Epithelial cell of esophagus (primary cell): ENCODE data around the gene ANKFY1.
"Not testable (repeated sequence)": the region's sequence is repeated elsewhere in the genome, so short reads cannot be mapped to it uniquely, and the experiment has no call there.

Experiments
- DNase-seq: peaks from one replicate; pipeline ENCODE4 v3.0.0; 2010; ENCODE audit warnings: low read depth
- H3K4me3 ChIP-seq: 2 replicates; pipeline ENCODE4 v1.5.1; 2011; ENCODE audit warnings: mild to moderate bottlenecking, low read length, control low read depth
- TF ChIP-seq, protein P1 (sequence below): IDR thresholded peaks from 2 replicates; pipeline ENCODE4 v1.5.1; 2011; ENCODE audit warnings: low read depth, mild to moderate bottlenecking, low read length, control low read depth, inconsistent platforms; ENCODE audit not compliant: insufficient read depth; ENCODE audit errors: missing control alignments

ANKFY1 gene

GRCh38 chr17:4258867-4259266, 4.9 kb downstream of the ANKFY1 start:
- no peak overlapping the region for H3K4me3 ChIP-seq
- no peak for DNase-seq
- TF ChIP-seq, protein P1, sequence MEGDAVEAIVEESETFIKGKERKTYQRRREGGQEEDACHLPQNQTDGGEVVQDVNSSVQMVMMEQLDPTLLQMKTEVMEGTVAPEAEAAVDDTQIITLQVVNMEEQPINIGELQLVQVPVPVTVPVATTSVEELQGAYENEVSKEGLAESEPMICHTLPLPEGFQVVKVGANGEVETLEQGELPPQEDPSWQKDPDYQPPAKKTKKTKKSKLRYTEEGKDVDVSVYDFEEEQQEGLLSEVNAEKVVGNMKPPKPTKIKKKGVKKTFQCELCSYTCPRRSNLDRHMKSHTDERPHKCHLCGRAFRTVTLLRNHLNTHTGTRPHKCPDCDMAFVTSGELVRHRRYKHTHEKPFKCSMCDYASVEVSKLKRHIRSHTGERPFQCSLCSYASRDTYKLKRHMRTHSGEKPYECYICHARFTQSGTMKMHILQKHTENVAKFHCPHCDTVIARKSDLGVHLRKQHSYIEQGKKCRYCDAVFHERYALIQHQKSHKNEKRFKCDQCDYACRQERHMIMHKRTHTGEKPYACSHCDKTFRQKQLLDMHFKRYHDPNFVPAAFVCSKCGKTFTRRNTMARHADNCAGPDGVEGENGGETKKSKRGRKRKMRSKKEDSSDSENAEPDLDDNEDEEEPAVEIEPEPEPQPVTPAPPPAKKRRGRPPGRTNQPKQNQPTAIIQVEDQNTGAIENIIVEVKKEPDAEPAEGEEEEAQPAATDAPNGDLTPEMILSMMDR, result no peak

- DNase-seq, result peak; percentile 63
- TF ChIP-seq, protein P1, result no peak
- no peak overlapping the region for H3K4me3 ChIP-seq
These were observed 6.8 kb downstream of the ANKFY1 start for GRCh38 chr17:4256952-4257351.

- DNase-seq, H3K4me3 ChIP-seq: not testable (repeated sequence)
These were observed 8.5 kb downstream of the ANKFY1 start for GRCh38 chr17:4255271-4255670.

DNA sequence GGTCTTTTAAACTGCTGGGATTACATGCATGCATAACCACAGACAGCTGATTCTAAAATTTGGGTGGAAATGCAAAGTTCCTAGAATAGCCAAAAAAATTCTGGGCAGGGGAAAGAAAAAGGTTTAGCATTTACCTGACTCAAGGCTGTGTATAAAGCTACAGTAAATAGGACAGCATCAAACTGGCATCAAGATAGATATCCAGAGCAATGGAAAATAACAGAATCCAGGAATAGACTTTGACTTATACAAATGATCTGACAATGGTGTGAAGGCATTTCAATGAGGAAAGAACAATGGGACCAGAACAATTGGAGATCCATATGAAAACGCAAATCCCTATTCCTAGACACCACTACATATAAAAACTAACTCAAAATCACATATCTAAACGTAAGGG, 12.9 kb downstream of the ANKFY1 start:
- no peak overlapping the region for H3K4me3 ChIP-seq
- DNase-seq, result no peak
- TF ChIP-seq, protein P1, result no peak

- TF ChIP-seq, protein P1, result peak; percentile 63
- no peak overlapping the region for H3K4me3 ChIP-seq
- peak; percentile 61 for DNase-seq
These were observed 14.2 kb downstream of the ANKFY1 start for GRCh38 chr17:4249452-4250029.

DNA sequence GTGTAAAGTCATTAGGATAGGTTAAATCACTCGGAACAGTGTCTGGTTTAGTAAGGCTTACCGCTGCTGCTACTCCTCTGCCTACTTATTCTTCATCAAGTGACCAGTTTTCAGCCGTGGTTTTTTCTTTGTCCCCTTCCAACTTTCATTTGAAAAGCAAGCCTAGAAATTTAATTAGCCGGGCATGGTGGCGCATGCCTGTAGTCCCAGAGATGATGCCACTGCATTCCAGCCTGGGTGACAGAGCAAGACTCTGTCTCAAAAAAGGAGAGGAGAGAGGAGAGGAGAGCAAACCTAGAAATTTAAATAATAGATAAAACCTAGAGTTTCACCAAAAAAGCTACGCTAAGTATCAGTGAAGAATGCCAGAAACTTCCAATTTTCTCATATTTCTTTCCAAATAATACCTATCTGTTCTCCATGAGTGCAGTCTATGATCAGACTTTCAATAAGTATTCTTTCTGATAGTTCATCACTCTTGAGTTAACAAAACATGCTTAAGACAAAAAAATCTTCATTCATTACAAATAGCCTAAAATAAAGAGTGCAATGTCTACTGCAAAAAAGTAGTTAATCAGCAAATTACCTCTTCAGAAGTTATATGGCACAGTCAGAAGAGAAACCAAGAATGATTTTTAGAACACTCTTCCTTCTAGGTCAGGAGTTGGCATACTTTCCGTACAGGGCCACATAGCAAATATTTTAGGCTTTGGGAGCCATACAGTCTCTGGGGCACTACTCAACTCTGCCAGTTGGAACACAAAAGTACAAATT, 15.1 kb downstream of the ANKFY1 start:
- DNase-seq, result peak; percentile 31
- TF ChIP-seq, protein P1, result no peak
- no peak overlapping the region for H3K4me3 ChIP-seq

- H3K4me3 ChIP-seq, result no peak overlapping the region
- TF ChIP-seq, protein P1, result no peak
- peak; percentile 91 for DNase-seq
These were observed 15.8 kb downstream of the ANKFY1 start for GRCh38 chr17:4247971-4248388.
